Gastroesophageal sphincter (tissue), 3 donors: ENCODE measurements around the gene STK32B.

Experiments used
- POLR2AphosphoS5 ChIP-seq: sonication (generic); formaldehyde crosslinking; IDR thresholded peaks from one replicate; pipeline ENCODE4 v1.6.1; 2017; ENCODE audit warnings: antibody characterized with exemption
- TF ChIP-seq, protein P1 (sequence below), 4 experiments: fragments of 200-600 bp in 2 of 4; fragments of 450-650 bp in 2 of 4; sonication (generic) in 1 of 4; IDR thresholded peaks; one replicate each; pipeline ENCODE4 v1.5.1; 2017 to 2019; ENCODE audit warnings: antibody characterized with exemption in 4 of 4, mild to moderate bottlenecking in 2 of 4, moderate library complexity in 2 of 4

DNA sequence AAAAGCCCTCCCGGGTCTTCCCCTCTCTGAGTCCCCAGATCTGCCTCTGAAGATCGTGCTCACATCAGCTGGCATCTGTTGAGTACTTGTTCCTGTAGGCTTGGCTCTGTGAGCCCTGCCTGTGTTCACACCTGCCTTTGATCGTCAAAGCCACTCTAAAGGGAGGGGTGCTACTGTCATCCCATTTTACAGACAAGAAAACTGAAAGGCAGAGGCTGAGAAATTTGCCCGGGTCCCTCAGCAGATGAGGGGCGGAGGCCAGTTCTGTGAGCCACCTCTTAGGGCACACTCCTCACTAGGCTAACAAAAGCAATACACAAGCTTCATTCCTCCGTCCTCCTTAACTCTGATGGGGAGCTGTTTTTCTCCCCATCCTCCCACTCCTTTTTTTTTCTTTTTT, 32.7 kb upstream of the STK32B start:
- TF ChIP-seq POLR2AphosphoS5 = no peak
- TF ChIP-seq, protein P1, sequence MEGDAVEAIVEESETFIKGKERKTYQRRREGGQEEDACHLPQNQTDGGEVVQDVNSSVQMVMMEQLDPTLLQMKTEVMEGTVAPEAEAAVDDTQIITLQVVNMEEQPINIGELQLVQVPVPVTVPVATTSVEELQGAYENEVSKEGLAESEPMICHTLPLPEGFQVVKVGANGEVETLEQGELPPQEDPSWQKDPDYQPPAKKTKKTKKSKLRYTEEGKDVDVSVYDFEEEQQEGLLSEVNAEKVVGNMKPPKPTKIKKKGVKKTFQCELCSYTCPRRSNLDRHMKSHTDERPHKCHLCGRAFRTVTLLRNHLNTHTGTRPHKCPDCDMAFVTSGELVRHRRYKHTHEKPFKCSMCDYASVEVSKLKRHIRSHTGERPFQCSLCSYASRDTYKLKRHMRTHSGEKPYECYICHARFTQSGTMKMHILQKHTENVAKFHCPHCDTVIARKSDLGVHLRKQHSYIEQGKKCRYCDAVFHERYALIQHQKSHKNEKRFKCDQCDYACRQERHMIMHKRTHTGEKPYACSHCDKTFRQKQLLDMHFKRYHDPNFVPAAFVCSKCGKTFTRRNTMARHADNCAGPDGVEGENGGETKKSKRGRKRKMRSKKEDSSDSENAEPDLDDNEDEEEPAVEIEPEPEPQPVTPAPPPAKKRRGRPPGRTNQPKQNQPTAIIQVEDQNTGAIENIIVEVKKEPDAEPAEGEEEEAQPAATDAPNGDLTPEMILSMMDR (IDR thresholded peaks at IDR 0.05) = no peak
